H54 (cell line): ENCODE results near the gene HOPX.
"Not testable (repeated sequence)": the region's sequence is repeated elsewhere in the genome, so short reads cannot be mapped to it uniquely, and the experiment has no call there.

Source experiments
- DNase-seq: peaks from one replicate; pipeline ENCODE4 v3.0.0; 2011; ENCODE audit warnings: low spot score, mixed read lengths; ENCODE audit not compliant: insufficient read length
- FAIRE-seq: peaks from 3 replicates; lab custom pipeline; 2011; peaks lifted over from hg19 to GRCh38; lab: Jason Lieb, UNC
- POLR2A ChIP-seq: IDR thresholded peaks from 2 replicates; pipeline ENCODE4 v1.6.1; 2011; ENCODE audit warnings: low read depth, mild to moderate bottlenecking, low read length

HOPX gene

DNA sequence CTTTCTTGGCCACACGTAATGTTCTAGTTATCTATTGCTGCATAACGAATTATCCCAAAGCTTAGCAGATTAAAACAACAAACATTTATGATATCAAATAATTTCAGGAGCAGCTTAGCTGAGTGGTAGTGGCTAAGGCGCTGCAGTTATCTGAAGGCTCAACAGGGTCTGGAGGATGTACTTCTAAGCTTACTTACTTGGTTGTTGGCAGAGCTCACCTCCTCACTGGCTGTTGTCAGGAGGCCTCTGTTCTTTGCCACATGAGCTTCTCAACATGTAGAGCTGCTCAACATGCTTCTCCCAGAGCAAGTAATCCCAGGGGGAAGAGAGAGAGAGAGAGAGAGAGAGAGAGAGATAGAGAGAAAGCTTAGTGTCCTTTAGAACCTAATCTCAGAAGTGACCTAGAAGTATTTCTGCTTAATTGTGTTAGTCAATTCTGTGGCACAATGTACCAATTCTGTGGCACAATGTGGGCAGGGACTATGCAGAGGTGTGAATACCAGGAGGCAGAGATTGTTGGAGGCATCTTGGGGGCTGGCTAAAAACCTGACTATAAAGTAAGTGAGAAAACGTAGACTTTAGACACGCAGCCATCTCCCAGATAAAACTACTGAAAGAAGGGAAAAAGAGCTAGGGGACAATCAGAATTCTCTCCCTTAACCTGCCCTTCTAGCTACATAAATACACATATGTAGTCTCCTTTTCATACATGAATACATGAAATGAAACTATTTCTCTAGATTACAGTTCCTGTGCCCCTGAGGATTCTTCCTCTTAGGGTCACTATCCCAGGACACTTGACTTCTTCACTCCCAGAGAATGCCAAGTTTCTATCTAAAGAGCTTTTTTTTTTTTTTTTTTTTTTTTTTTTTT, 40.2 kb downstream of the HOPX start:
- no peak for TF ChIP-seq POLR2A
- FAIRE-seq (no peak), DNase-seq (no peak)

DNA sequence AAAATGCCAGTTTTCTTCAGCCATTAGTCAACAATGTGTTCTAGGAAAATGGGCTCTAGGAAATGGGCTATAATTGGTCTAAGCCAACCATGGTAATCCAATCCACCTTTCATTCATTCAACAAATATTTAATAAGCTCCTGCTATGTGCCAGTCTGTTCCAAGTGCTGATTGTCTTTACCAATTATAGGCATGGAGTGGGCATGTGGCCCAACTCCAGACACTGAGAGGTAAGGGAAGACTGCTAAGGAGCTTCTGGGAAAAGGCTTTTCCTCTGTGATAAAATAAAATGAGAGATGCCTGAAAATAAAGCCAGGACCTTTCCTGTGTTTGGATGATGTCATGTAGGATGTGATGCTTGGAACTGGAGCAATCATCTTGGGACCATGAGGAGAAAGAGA, 43.3 kb downstream of the HOPX start:
- no peak for TF ChIP-seq POLR2A
- no peak for DNase-seq
- no peak for FAIRE-seq

DNA sequence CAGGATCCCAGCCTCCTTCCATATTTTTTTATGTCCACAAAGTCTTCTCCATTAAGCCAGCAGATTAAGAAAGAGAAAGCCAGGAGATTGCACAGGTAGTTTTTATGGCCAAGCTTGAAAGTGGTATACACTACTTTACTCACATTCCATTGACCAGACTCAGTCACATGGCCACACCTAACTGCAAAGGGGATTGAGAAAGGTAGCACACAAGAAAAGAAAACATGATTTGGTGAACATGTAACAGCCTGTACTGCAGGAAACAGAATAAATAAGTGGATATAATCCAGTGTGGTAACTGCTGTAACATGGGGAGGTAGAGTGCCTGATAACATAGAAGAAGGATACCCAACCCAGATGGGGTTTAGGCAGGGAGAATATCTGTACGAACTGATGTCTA, 43.9 kb downstream of the HOPX start:
- FAIRE-seq: no peak
- TF ChIP-seq POLR2A: no peak
- no peak for DNase-seq

DNA sequence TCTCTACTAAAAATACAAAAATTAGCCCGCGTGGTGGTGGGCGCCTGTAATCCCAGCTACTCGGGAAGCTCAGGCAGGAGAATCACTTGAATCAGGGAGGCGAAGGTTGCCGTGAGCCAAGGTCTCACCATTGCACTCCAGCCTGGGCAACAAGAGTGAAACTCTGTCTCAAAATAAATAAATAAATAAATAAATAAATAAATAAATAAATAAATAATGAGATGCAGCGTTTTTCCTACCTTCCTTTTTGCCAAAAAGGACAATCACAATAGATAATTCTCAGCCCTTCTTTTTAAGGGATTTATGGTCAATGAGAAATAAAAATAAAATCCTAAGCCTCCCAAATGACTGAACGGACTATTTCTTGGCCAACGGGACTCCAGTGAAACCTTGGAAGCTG, 46.1 kb downstream of the HOPX start:
- not testable (repeated sequence) for DNase-seq, FAIRE-seq

DNA sequence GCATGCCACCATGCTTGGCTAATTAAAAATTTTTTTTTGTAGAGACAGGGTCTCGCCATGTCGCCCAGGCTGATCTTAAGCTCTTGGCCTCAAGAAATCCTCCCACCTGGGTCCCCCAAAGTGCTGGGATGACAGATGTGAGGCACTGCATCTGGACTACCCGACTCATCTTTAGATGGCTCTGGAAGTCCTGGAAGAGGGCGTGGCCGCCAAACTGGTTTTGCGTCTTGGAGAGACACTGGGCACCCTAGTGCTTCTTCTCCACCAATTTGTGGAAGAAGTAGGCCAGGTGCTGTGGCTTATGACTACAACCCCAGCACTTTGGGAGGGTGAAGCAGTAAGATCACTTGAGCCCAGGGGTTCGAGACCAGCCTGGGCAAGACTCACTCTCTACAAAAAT, 47.6 kb downstream of the HOPX start:
- no peak for TF ChIP-seq POLR2A
- no peak for DNase-seq
- no peak for FAIRE-seq

DNA sequence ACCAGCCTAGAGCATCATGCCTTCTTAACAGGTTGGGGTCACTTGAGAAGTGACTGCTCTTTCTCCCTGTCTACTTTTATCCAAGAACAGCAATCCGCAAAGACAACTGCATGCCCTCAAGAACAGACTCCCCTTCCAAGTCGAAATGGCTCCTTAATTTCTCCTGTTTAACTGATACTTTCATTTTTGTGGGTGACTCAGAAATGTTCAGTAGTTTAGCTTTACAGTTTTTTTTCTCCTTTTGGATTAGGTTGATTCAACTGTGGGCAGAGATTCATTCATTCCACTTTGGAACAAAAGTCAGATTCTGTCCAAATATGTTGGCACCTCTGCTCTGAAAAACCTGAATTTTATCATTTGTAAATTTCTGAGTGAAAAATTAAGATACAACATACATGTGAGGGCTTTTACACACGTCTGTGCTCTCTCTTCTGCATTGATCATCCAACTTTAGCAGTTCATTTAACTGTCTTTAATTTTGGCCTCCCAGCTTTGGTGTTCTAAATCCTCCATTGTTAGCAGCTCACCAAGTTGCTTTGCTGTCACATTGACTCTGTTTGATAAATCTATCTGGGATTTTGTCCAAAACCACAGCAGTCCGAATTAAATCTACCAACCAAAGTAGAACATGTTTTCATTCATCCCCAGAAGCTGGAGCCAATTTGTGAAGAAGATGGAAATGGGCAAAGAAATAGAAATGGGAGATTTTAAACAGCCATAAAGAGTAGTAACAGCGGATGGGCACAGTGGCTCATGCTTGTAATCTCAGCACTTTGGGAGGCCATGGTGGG, 50.0 kb downstream of the HOPX start:
- TF ChIP-seq POLR2A: no peak
- FAIRE-seq: no peak
- no peak for DNase-seq

DNA sequence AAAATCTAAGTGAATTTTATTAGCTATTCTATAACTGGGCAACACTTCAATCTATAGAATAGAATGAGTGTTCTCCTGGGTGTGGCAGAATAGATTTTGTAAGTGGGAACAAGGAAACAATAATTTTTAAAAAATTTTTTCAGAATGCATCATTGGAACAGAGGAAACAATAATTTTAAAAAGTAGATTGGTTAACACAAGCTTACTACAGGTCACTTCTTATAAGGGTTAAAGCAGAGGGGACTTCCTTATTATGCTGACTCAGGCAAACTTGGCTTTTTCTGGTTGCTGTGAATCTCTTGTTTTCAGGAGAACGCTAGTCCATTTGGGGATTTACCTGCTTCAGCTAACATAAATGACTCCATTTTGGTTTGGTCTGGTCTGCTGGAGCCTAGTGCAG, 52.5 kb downstream of the HOPX start:
- no peak for TF ChIP-seq POLR2A
- FAIRE-seq (no peak), DNase-seq (no peak)

DNA sequence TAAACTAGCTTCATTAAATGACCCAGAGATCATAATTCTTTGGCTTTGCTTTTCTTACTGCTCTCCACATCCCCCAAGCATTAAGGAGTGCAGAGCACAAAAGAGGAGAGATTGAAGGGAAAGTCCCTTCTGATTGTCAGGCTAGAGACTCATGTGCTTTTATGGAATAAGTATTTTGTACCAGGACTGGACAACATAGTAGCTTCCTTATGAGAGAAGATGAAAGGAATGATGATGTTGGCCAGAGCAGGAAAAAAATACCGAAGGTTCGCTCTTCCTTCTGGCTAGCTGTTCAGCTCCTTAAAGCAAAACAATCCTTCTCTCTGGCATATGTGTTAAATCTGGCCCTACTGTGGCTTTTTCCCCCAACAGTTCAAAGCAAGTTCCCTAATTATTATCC, 53.1 kb downstream of the HOPX start:
- no peak for FAIRE-seq
- DNase-seq: no peak
- no peak for TF ChIP-seq POLR2A

DNA sequence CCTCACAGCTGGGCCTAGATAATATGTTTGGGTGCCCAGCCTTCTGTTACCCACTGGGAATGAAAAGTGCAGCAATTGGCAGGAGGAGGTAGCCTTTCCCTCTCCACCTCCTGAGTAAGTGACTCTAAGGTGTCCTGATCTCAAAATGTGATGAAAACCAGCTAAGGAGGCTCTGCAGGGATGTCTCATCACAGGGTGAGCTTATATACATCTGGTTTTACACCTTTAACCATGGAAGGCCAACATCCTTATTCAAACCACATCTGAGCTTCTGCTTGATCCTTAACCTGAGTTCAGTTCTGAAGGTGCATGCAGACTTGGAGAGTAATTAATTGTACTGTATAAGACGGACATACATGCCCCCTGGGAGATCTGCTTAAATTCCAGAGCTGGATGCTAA, 53.7 kb downstream of the HOPX start:
- TF ChIP-seq POLR2A: no peak
- DNase-seq: no peak
- FAIRE-seq: no peak

DNA sequence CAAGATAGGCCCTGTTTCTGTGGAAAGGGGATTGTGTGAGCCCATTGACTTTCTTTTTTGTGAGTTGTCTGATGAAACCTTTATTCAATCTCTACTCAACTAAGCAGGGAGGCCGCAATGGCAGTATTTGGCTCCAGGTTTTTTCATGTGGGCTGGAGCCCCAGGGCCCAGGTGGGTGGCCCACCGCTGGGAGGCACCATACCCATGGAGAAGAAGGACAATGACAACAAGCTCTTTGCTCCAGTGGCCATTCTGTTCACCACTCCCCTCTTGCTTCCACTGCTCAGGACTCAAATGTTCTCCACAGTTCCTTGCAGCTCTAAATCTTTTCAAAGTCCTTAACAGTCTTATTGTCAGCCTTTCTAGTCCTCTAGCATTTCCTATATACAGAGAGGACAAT, 54.1 kb downstream of the HOPX start:
- FAIRE-seq: no peak
- DNase-seq: no peak
- no peak for TF ChIP-seq POLR2A

DNA sequence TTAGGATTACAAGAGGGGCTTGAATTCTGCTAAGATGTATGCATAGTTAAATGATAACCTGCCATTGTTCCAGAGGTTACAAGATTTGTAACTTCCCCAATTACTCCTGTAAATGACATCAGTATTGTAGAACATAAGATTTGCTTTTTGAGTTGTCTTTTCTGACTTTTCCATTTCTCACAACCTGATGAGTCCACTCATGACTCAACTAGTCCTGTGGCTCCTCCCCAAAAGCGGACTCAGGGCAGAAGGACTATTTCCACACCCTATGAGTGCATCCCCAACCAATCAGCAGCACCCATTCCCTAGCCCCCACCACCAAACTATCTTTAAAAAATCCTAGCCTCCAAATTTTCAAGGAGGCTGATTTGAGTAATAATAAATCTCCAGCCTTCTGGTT, 54.7 kb downstream of the HOPX start:
- FAIRE-seq (no peak), DNase-seq (no peak)
- no peak for TF ChIP-seq POLR2A

DNA sequence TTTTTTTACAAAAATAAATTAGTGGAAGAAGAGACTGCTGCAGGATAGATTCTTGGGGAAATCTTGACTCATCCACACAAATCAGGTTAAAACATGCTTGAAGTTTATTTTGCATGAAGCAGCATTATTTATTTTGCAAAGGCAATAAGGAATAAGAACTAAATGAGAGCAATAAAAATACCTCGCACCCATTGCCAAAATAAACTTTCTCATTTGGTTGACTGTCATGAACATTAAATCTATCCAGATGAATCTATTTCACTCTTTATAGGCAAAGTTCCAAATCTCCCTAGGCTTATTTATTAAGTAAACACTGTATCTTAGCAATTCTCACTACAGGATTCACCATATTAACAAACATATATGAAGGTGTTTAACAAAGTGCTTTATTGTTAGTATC, 58.9 kb downstream of the HOPX start:
- DNase-seq (no peak), FAIRE-seq (no peak)

DNA sequence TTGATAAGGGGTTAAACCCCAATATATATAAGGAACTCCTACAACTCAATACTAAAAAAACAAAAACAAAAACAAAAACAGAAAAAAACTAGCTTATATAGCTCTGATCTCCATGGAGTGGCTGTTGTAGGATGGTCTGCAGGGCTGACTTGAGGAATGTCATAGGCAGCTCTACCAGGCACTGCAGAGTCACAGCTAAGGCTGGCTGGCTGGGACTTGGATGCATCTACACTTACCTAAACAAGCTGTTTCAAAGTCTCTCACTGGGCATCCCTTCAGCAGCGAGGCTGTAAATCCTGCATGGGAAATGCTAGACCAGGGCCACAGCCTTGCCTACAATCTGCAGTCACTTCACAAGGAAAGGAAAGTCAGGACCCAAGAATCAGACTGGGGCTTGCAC, 61.3 kb downstream of the HOPX start:
- no peak for DNase-seq
- no peak for FAIRE-seq
- no peak for TF ChIP-seq POLR2A

More for the DNA sequence above, 58.9 kb downstream of the HOPX start:
- TF ChIP-seq POLR2A: no peak

DNA sequence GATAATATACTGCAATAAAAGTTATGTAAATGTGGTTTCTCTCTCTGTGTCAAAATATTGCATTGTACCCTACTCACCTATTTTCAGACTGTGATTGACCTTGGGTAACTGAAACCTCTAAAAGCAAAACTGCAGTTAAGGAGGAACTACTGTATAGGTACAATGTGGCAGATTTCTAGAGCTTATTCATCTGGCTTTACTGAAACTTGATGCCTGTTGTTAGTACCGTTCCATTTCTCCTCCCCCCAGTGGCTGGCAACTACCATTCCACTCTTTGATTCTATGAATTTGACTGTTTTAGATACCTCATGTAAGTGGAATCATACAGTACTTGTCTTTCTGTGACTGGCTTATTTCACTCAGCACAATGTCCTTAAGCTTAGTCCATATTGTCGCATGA, 61.9 kb downstream of the HOPX start:
- FAIRE-seq (no peak), DNase-seq (no peak)
- TF ChIP-seq POLR2A: no peak

DNA sequence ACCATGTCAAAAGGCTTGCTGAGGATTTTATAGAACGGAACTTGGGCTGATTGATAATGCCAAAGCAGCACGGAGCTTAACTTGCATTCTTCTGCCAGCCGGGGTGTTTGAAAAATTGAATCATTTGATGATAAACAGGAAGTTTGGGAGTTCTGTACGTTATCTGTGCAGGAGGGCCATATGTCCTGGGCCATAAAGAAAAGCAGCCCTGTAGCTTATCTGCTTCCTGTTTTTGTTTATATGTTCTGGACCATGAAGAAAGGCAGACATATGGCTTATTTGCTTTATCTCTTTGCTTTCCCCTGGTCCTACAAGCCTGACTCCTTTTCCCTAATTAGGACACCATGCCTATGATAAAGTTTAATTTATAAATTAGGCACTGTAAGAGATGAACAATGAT, 62.4 kb downstream of the HOPX start:
- FAIRE-seq (no peak), DNase-seq (no peak)
- no peak for TF ChIP-seq POLR2A
